SK-N-SH treated with all-trans-retinoic acid at 6 μM for 48 hours (cell line): Measurements from ENCODE around the gene KIF4B.

Source experiments
- ATAC-seq: fragments of 200-7000 bp; cut with Tn5 transposase; 3 replicates; pipeline ENCODE4 v1.9.1; 2020; ENCODE audit warnings: mild to moderate bottlenecking, moderate library complexity
- ARNTL ChIP-seq: fragments of 450-650 bp; formaldehyde crosslinking; IDR thresholded peaks from 2 replicates; pipeline ENCODE4 v1.5.0; 2020; ENCODE audit warnings: low read depth, mild to moderate bottlenecking, moderate library complexity, borderline replicate concordance
- BACH2 ChIP-seq: fragments of 250-450 bp; sonication (Bioruptor Pico); IDR thresholded peaks from 2 replicates; pipeline ENCODE4 v1.9.0; 2021; ENCODE audit warnings: mild to moderate bottlenecking, borderline replicate concordance
- CREB5 ChIP-seq: fragments of 250-450 bp; sonication (Bioruptor Pico); IDR thresholded peaks from 2 replicates; pipeline ENCODE4 v1.5.1; 2020; ENCODE audit warnings: low read depth, mild to moderate bottlenecking, moderate library complexity
- CSRNP3 ChIP-seq: fragments of 250-450 bp; sonication (Bioruptor Pico); IDR thresholded peaks from 2 replicates; pipeline ENCODE4 v1.5.1; 2021; ENCODE audit warnings: mild to moderate bottlenecking, moderate library complexity
- ESRRG ChIP-seq: fragments of 250-450 bp; sonication (Bioruptor Pico); IDR thresholded peaks from 2 replicates; pipeline ENCODE4 v1.6.1; 2021; ENCODE audit warnings: mild to moderate bottlenecking
- GLIS3 ChIP-seq: fragments of 250-450 bp; sonication (Bioruptor Pico); IDR thresholded peaks from 2 replicates; pipeline ENCODE4 v1.5.0; 2020; ENCODE audit warnings: mild to moderate bottlenecking, moderate library complexity
- OSR1 ChIP-seq: fragments of 250-450 bp; sonication (Bioruptor Pico); IDR thresholded peaks from 2 replicates; pipeline ENCODE4 v1.8.0; 2022; ENCODE audit warnings: moderate library complexity, mild to moderate bottlenecking, inconsistent platforms
- PPARA ChIP-seq: fragments of 250-450 bp; sonication (Bioruptor Pico); IDR thresholded peaks from 2 replicates; pipeline ENCODE4 v1.5.0; 2020; ENCODE audit warnings: mild to moderate bottlenecking, borderline replicate concordance
- RARB ChIP-seq: fragments of 250-450 bp; sonication (Bioruptor Pico); IDR thresholded peaks from 2 replicates; pipeline ENCODE4 v1.8.0; 2021; ENCODE audit warnings: mild to moderate bottlenecking, moderate library complexity
- SNAI2 ChIP-seq: fragments of 250-450 bp; sonication (Bioruptor Pico); IDR thresholded peaks from 2 replicates; pipeline ENCODE4 v1.5.0; 2020; ENCODE audit warnings: mild to moderate bottlenecking, moderate library complexity
- TCF4 ChIP-seq: fragments of 250-450 bp; sonication (Bioruptor Pico); IDR thresholded peaks from 2 replicates; pipeline ENCODE4 v1.8.0; 2021; ENCODE audit warnings: mild to moderate bottlenecking, moderate library complexity, borderline replicate concordance
- TOX ChIP-seq: fragments of 250-450 bp; sonication (Bioruptor Pico); IDR thresholded peaks from 2 replicates; pipeline ENCODE4 v1.8.0; 2021; ENCODE audit warnings: mild to moderate bottlenecking, moderate library complexity, borderline replicate concordance
- TSHZ2 ChIP-seq: fragments of 250-450 bp; sonication (Bioruptor Pico); IDR thresholded peaks from 2 replicates; pipeline ENCODE4 v1.5.0; 2020; ENCODE audit warnings: mild to moderate bottlenecking, moderate library complexity
- ZC3H10 ChIP-seq: fragments of 250-450 bp; sonication (Bioruptor Pico); IDR thresholded peaks from 2 replicates; pipeline ENCODE4 v1.5.1; 2021; ENCODE audit warnings: mild to moderate bottlenecking, moderate library complexity
- ZFP3 ChIP-seq: fragments of 250-450 bp; sonication (Bioruptor Pico); IDR thresholded peaks from 2 replicates; pipeline ENCODE4 v1.5.0; 2020; ENCODE audit warnings: mild to moderate bottlenecking, moderate library complexity
- ZFP30 ChIP-seq: fragments of 450-650 bp; formaldehyde crosslinking; IDR thresholded peaks from 2 replicates; pipeline ENCODE4 v1.5.0; 2022; ENCODE audit warnings: mild to moderate bottlenecking, moderate library complexity
- ZNF565 ChIP-seq: fragments of 450-650 bp; formaldehyde crosslinking; conservative IDR thresholded peaks from 2 replicates; pipeline ENCODE4 v1.5.0; 2020; ENCODE audit warnings: low read depth, mild to moderate bottlenecking, moderate library complexity
- ZNF70 ChIP-seq: fragments of 450-650 bp; formaldehyde crosslinking; IDR thresholded peaks from 2 replicates; pipeline ENCODE4 v1.5.0; 2020; ENCODE audit warnings: mild to moderate bottlenecking, moderate library complexity
- TF ChIP-seq, protein P1 (sequence below): fragments of 250-450 bp; sonication (Bioruptor Pico); IDR thresholded peaks from 2 replicates; pipeline ENCODE4 v1.8.0; 2020; ENCODE audit warnings: mild to moderate bottlenecking, moderate library complexity, borderline replicate concordance
- TF ChIP-seq, protein P2 (sequence below): fragments of 250-450 bp; sonication (Bioruptor Pico); IDR thresholded peaks from 2 replicates; pipeline ENCODE4 v1.8.0; 2021; ENCODE audit warnings: low read depth, mild to moderate bottlenecking, moderate library complexity, borderline replicate concordance

The KIF4B gene

GRCh38 chr5:154986151-154986550 lies 27.4 kb upstream of the KIF4B start:
- TF ChIP-seq ZNF565 (CRISPR knock-in tag) = no peak
- TF ChIP-seq ESRRG (CRISPR knock-in tag) = no peak
- TF ChIP-seq TCF4 (CRISPR knock-in tag) = no peak
- TF ChIP-seq TOX (CRISPR knock-in tag) = no peak
- no peak for TF ChIP-seq RARB
- TF ChIP-seq, protein P1, sequence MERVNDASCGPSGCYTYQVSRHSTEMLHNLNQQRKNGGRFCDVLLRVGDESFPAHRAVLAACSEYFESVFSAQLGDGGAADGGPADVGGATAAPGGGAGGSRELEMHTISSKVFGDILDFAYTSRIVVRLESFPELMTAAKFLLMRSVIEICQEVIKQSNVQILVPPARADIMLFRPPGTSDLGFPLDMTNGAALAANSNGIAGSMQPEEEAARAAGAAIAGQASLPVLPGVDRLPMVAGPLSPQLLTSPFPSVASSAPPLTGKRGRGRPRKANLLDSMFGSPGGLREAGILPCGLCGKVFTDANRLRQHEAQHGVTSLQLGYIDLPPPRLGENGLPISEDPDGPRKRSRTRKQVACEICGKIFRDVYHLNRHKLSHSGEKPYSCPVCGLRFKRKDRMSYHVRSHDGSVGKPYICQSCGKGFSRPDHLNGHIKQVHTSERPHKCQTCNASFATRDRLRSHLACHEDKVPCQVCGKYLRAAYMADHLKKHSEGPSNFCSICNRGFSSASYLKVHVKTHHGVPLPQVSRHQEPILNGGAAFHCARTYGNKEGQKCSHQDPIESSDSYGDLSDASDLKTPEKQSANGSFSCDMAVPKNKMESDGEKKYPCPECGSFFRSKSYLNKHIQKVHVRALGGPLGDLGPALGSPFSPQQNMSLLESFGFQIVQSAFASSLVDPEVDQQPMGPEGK (CRISPR knock-in tag) = no peak
- TF ChIP-seq ZC3H10 = no peak
- no peak for TF ChIP-seq ZFP3 (CRISPR knock-in tag)
- TF ChIP-seq TSHZ2 = no peak
- TF ChIP-seq PPARA = no peak
- TF ChIP-seq, protein P2, sequence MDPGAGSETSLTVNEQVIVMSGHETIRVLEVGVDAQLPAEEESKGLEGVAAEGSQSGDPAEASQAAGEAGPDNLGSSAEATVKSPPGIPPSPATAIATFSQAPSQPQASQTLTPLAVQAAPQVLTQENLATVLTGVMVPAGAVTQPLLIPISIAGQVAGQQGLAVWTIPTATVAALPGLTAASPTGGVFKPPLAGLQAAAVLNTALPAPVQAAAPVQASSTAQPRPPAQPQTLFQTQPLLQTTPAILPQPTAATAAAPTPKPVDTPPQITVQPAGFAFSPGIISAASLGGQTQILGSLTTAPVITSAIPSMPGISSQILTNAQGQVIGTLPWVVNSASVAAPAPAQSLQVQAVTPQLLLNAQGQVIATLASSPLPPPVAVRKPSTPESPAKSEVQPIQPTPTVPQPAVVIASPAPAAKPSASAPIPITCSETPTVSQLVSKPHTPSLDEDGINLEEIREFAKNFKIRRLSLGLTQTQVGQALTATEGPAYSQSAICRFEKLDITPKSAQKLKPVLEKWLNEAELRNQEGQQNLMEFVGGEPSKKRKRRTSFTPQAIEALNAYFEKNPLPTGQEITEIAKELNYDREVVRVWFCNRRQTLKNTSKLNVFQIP (CRISPR knock-in tag) = no peak
- no peak for TF ChIP-seq CREB5
- TF ChIP-seq ARNTL (CRISPR knock-in tag) = no peak
- no peak for ATAC-seq

GRCh38 chr5:154989626-154990025 lies 23.9 kb upstream of the KIF4B start:
- ATAC-seq = no peak

More at GRCh38 chr5:154989626-154990025, 23.9 kb upstream of the KIF4B start:
- no peak for TF ChIP-seq PPARA
- TF ChIP-seq, protein P1 (CRISPR knock-in tag) = no peak
- no peak for TF ChIP-seq ZNF565 (CRISPR knock-in tag)
- no peak for TF ChIP-seq ZC3H10
- no peak for TF ChIP-seq GLIS3 (CRISPR knock-in tag)
- no peak for TF ChIP-seq RARB
- TF ChIP-seq ZFP3 (CRISPR knock-in tag) = no peak
- TF ChIP-seq CREB5 = no peak
- no peak for TF ChIP-seq ZFP30 (CRISPR knock-in tag)
- TF ChIP-seq TOX (CRISPR knock-in tag) = no peak
- TF ChIP-seq BACH2 (CRISPR knock-in tag) = no peak
- TF ChIP-seq ESRRG (CRISPR knock-in tag) = no peak
- no peak for TF ChIP-seq ZNF70 (CRISPR knock-in tag)
- no peak for TF ChIP-seq OSR1
- no peak for TF ChIP-seq CSRNP3
- TF ChIP-seq TCF4 (CRISPR knock-in tag) = no peak
- TF ChIP-seq SNAI2 (CRISPR knock-in tag) = no peak
- no peak for TF ChIP-seq TSHZ2
- TF ChIP-seq, all 23 proteins: peak for 0
